ENCODE data around the gene PRIM1.
"Not testable (repeated sequence)": the region's sequence is repeated elsewhere in the genome, so short reads cannot be mapped to it uniquely, and the experiment has no call there.

The PRIM1 gene

GRCh38 chr12:56759263-56759908, 7.3 kb upstream of the PRIM1 start:
- DNase-seq, result no peak

GRCh38 chr12:56758728-56759262, 6.7 kb upstream of the PRIM1 start:
- DNase-seq, result no peak

GRCh38 chr12:56757971-56758370, 5.8 kb upstream of the PRIM1 start:
- DNase-seq, result not testable (repeated sequence)

GRCh38 chr12:56753566-56753965, 1.4 kb upstream of the PRIM1 start:
- no peak for DNase-seq

GRCh38 chr12:56750596-56750995, 1.5 kb downstream of the PRIM1 start:
- not testable (repeated sequence) for DNase-seq

- no peak for DNase-seq
These were observed 2.3 kb downstream of the PRIM1 start for GRCh38 chr12:56749853-56750252.

- DNase-seq, result no peak
These were observed 2.8 kb downstream of the PRIM1 start for GRCh38 chr12:56749359-56749758.

- DNase-seq, result no peak
These were observed 23.8 kb downstream of the PRIM1 start for GRCh38 chr12:56728139-56728861.

GRCh38 chr12:56726196-56726675, 25.9 kb downstream of the PRIM1 start:
- not testable (repeated sequence) for DNase-seq

GRCh38 chr12:56725723-56726102, 26.4 kb downstream of the PRIM1 start:
- DNase-seq, result no peak

- DNase-seq, result peak; percentile 96
These were observed 27.0 kb downstream of the PRIM1 start, which contains the start of gene NACA for GRCh38 chr12:56724972-56725722. NACA (minus strand) TSS chr12:56725299; CDS start chr12:56724521, 778 bp downstream.

GRCh38 chr12:56724701-56724971, 27.5 kb downstream of the PRIM1 start:
- DNase-seq, result no peak

GRCh38 chr12:56723889-56724700, 28.0 kb downstream of the PRIM1 start:
- DNase-seq, result no peak

GRCh38 chr12:56723352-56723751, 28.8 kb downstream of the PRIM1 start:
- no peak for DNase-seq

- no peak for DNase-seq
These were observed 29.3 kb downstream of the PRIM1 start for GRCh38 chr12:56722832-56723231.

GRCh38 chr12:56721721-56722120, 30.4 kb downstream of the PRIM1 start:
- DNase-seq, result no peak

- DNase-seq, result no peak
These were observed 30.9 kb downstream of the PRIM1 start for GRCh38 chr12:56721216-56721615.

GRCh38 chr12:56720731-56721151, 31.4 kb downstream of the PRIM1 start:
- no peak for DNase-seq

- no peak for DNase-seq
These were observed 33.1 kb downstream of the PRIM1 start for GRCh38 chr12:56719056-56719455.

GRCh38 chr12:56718636-56719035, 33.5 kb downstream of the PRIM1 start:
- DNase-seq, result no peak

GRCh38 chr12:56718149-56718548, 34.0 kb downstream of the PRIM1 start:
- no peak for DNase-seq
